Activated naive CD8-positive, alpha-beta T cell treated with anti-CD3 and anti-CD28 coated beads, Interleukin-2, amount 50 U/mL, for 16 hours (primary cell): ENCODE data around the gene CEP290.

Experiments
- DNase-seq: peaks from one replicate; pipeline ENCODE4 v3.0.0-alpha.2; 2020; ENCODE audit warnings: low read depth, low spot score

The CEP290 gene

GRCh38 chr12:88141774-88142609 lies at the start of gene CEP290, which contains the start of gene TMTC3:
CEP290 (minus strand) TSS chr12:88142088; CDS start chr12:88141307, 781 bp downstream.
TMTC3 (plus strand) TSS chr12:88142307; CDS start chr12:88148316, 6,009 bp downstream.
- peak; percentile 80 for DNase-seq

DNA sequence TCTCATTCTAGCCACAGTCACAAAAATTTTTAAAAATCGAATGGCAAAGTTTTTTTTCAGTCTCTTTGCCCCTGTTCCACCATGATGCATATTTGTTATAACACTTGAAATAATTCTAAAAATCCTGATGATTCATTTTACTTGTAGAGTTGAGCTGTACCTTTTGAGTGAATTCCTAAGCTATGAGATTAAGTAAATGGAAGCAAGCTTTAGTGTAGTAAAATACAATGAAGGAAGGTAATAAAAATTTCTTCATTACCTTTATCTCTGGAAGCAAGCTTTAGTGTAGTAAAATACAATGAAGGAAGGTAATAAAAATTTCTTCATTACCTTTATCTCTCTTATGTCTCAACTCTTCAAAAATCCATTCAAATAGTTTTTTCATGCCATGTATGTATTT lies 46.3 kb upstream of the CEP290 start:
- no peak for DNase-seq

DNA sequence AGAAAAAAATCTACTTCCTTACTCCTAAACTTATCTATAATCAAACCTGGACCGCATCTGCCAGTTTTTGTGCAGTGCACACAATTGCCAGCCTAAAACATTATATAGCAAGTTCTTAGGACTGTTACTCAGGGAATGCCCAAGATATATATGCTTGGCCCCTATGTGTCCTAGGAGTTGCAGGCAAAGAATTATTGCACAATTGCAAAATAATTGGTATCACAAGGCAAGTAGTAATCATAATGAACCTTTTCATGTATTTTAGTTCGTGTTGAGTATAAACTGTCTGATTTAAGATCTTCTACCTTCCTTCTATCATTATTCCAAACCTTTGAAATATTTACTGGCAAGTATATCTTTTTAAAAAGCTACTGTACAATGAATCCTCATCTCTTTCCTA lies 45.7 kb upstream of the CEP290 start:
- DNase-seq = no peak

DNA sequence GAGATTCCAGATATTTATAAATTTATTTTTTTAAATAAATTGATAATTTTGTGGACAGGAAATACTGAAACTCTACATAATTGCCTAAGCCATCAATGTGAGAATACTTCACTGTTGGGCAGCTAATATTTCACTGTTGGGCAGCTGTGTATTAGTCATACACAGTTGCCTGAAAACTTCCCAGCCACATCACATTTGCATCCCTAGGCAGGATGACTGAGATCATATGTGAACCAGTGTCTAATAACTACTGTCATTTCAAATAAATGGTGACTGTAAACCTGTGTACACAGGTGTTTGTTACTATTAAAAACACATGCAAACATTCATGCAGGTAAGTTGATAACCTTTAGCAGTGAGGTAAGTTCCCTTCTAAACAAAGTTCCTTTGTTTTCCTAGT lies 44.1 kb upstream of the CEP290 start:
- no peak for DNase-seq

GRCh38 chr12:88185279-88185678 lies 43.4 kb upstream of the CEP290 start:
- DNase-seq = no peak

- no peak for DNase-seq
These were observed 42.3 kb upstream of the CEP290 start for GRCh38 chr12:88184196-88184595.

GRCh38 chr12:88182416-88182815 lies 40.5 kb upstream of the CEP290 start:
- DNase-seq = no peak

GRCh38 chr12:88181881-88182280 lies 40.0 kb upstream of the CEP290 start:
- no peak for DNase-seq

- DNase-seq = no peak
These were observed 37.6 kb upstream of the CEP290 start for GRCh38 chr12:88179436-88180014.

GRCh38 chr12:88175544-88175943 lies 33.7 kb upstream of the CEP290 start:
- DNase-seq = no peak

DNA sequence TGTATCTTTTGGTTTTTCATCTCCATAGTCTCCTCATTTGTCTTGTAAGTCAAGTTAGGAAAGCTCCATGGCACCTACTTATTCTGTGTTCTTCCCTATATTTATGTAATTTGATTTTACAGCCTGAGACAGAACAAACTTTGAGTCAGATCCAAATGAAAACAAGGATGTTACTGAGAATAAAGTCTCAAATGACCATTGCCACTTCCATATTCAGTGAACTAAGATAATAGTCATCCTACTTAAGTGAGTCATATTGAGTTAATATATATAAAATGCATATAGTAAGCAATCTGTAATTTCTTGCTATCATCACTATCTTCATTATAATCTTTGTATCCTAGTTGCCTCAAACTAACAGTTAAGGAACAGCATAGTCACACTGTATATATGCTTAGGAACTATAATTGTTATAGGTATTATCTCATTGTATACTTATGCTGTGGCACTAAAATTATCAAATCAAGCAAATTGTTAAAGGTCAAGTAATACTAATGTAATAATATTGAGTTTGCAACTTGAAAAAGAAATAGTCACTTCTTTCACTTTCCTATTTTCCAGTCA lies 31.0 kb upstream of the CEP290 start:
- no peak for DNase-seq

GRCh38 chr12:88167384-88167783 lies 25.5 kb upstream of the CEP290 start:
- DNase-seq = no peak

- DNase-seq = no peak
These were observed 24.3 kb upstream of the CEP290 start for GRCh38 chr12:88166179-88166578.

DNA sequence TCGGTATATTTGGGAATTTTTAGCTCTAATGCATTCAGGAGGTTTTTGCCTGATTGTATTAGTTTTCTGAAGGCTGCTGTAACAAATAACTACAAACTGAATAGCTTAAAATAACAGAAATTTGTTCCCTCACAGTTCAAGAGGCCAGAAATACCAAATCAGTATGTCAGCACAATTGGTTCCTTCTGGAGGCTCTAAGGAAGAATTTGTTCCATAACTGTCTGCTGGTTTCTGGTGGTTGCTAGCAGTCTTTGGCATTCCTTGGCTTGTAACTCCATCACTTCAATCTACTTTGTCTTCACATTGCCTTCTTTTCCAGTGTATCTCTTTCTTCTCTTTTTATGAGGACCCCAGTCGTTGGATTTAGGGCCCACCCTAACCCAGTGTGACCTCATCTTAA lies 21.5 kb upstream of the CEP290 start:
- no peak for DNase-seq

DNA sequence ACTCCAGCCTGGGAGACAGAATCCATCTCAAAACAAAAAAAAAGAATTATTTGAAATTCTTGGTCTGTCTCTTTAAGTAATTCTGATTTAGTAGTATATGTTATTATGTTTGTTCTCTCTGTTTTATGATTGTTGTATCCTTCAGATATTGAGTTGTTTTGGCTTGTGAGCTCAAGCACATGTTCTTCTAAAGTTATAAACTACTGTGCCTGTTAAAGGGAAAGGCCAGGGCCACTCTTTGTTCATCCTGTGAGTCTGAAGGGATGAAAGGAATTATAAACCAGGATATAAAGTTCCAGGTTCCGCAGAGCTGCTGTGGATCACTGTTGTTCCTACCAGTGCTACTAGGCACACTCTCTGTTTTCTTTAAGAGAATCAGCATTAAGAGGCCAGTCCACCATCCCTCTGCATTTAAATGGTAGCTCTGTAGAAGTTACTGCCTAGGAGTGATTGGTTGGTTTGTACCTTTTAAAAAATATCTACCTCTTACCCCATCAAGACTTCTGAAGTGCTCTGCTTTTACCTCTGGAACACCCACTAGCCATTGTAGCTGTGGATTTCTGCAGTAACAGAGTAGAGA lies 14.3 kb upstream of the CEP290 start:
- no peak for DNase-seq

DNA sequence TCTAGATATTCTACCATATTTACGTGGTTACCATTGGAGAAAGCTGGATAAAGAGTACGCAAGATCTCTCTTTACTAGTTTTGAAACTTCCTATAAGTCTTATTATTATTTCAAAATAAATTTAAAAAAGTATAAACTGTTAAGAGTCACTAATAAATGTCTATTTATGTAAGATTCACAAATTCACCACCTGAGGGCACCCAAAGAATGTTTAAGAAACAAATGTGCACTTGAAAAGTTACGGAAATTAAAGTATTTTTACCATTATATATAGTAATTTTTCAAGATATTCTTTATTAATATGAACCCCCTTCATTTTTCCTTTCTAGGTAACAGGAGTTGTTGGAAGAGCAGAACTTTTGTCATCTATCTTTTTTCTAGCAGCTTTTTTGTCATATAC lies 12.1 kb upstream of the CEP290 start:
- DNase-seq = no peak

GRCh38 chr12:88150063-88150462 lies 8.2 kb upstream of the CEP290 start:
- no peak for DNase-seq

DNA sequence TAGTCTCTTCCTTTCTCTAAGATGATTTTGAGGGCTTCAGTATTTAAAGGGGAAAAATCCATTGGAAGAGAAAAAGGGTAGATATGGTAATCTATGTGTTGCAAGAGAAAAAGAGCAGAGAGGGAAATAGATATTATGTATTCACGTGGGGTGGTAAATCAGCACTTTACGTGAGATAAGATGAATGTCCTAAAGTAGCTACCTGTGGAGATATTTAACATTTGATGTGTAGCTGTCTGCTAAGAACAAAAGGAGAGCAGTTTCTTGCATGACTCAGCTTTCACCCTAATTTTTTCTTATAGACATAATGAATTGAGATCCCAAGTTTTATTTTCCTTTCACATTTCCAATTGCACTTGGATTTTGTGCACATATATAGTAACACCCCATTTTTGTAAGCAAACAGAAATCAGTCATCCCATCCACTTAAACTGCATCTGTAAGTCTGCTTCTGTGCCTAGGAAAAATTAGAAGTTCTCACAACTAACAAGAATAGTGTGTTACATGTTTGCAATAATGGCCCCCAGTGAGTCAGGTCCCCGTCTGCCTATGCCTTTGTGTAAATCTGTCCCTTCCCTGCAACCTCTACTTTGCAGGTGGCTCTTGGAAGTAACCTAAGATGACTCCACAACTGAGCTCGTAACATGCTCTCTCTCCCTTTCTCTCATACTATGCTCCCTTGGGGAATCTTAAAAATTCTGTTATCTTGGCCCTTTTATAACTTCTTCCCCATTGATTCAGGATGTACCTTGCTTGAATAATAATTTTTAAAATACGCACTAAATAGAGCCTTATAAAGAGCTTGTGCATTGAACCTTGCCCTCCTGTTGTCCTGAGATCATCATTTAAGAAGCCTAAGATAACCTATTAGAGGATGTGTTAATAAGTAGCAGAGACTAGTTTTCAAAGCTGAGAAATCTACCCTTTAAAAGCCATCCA lies 3.9 kb upstream of the CEP290 start:
- DNase-seq = no peak

DNA sequence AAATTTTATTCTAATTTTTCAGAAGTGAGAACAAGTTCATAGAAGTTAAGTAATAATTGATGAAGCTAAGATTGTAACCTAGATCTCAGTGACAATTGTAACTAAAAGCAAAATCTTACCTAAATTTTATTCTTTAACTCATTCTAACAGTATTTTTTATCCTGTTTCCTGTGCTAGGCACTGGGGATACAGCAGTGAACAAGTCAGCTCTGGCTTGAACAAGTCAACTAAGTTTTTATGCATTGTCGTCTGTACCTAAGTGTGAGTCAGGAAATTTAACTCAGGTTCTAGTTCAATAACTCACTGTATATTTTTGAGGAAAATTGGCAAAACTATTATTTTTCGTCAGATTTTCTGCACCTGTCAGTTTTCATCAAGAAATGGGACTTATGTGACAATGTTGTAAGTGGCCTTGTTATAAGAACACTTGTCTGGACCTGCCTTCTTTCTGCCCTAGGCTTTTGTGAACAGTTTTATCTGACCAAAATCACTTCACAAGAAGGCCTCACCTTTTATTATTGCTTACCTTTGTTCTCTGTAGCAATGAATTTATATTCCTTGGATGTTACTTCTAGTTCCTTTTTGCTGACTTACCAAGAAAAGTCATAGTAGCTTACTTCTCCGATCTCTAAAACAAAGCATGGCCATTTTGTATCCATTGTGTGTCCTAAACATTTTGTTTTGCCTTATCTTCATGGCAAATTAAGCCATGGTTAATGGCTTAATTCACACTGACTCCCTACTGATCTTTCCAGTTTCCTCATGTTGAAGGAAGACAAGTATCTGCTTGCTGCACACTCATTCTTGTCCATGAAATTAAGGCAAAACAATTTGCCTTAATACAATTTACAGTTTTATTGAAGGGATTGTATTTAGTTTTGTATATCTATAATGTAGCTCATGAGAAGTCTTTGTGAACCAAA lies 2.9 kb upstream of the CEP290 start:
- no peak for DNase-seq

DNA sequence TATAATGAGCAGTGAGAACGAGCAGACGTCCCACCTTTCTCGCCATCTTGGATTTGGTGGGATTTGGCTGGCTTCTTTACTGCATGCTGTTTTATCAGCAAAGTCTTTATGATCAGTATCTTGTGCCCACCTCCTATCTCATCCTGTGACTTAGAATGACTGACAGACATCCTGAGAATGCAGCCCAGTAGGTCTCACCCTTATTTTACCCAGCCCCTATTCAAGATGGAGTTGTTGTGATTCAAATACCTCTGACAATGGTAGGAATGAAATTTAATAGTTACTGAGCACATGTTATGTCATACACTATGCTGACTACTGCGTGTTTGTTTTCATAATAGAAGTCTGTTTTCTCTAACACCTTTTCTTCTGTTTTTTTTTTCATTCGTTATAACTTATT lies 2.1 kb upstream of the CEP290 start:
- DNase-seq = no peak
